Measurements from ENCODE around the gene PTPRE. TPM values are rescaled to one million over a fixed set of nuclear protein-coding genes. Genes with fewer than 3 reads are reported as not detected.
A peak's percentile ranks its signal among the peaks of the same experiment; 100 is the strongest.

PTPRE gene
- total RNA-seq (2014; rRNA removed; shearing (Covaris generic)), result 0.04 and 0.69 TPM in 2 replicates

DNA sequence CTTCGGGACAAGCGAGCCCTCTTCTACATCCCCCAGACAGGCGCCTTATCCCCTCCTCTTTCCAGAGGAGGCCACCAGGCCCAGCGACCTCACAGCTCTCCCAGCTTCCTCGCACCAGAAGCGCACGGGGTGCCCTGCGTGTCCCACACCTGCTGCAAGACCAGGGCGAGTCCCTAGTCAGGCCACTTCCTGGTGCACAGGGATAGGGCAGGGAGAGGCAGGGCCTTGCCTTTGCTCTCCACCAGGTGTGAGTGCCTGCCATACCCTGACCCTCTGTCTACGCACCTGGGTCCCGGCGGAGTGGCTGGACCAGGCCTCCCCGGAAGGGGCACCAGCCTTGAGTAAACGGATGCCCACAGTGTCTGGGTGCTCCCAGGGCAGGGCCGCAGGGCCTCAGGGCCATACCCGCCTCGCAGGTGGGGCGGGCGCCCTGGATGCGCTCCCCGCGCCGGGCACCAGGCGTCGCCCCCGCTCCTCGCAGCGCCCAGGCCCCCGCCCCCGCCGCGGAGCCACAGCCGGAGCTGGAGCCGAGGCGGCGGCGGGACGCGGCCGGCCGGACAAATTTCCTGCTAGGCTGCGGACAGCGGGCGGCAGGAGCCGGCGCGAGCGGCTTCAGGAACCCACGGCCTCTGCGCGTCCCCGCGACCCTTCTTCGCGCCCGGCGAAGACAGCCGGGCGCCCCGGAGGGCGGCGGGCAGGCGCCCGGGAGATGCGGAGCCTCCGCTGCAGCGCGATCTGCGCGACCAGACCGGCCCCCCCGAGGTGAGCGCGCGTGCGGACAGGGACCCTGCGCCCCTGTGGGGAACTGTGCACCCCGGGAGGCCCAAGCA is at the start of gene PTPRE:
Gene PTPRE, plus strand, starts transcription at position 556 of the 830 bp plus-strand sequence. CDS start 133,779 bp downstream, outside the sequence.
- H3K4me3 ChIP-seq (ENCODE audit: insufficient read depth, low read depth, low read length), result peak within 1 kb of the TSS; percentile 56
- H3K27me3 ChIP-seq (ENCODE audit: control insufficient read depth, insufficient read depth, low read length), result peaks cover 21% of the 10 kb centered on the region
- H3K36me3 ChIP-seq (replicated peaks; ENCODE audit: control insufficient read depth, insufficient read depth, low read length), result no peaks in the 10 kb centered on the region
- peak; percentile 96 for DNase-seq

GRCh38 chr10:127860592-127860991 is 46.3 kb upstream of the PTPRE start:
- H3K4me3 ChIP-seq (ENCODE audit: insufficient read depth, low read depth, low read length), result no peak overlapping the region
- no peaks in the 10 kb centered on the region; the same call in 1 of the 2 replicates for H3K36me3 ChIP-seq (replicated peaks; ENCODE audit: control insufficient read depth, insufficient read depth, low read length)
- H3K27me3 ChIP-seq (ENCODE audit: control insufficient read depth, insufficient read depth, low read length), result no peaks in the 10 kb centered on the region
- no peak for DNase-seq

- H3K4me3 ChIP-seq (ENCODE audit: insufficient read depth, low read depth, low read length), result no peak overlapping the region
- no peaks in the 10 kb centered on the region; the same call in 1 of the 2 replicates for H3K36me3 ChIP-seq (replicated peaks; ENCODE audit: control insufficient read depth, insufficient read depth, low read length)
- no peak for DNase-seq
- H3K27me3 ChIP-seq (ENCODE audit: control insufficient read depth, insufficient read depth, low read length), result no peaks in the 10 kb centered on the region
Observed at GRCh38 chr10:127863231-127863825, 43.6 kb upstream of the PTPRE start.

DNA sequence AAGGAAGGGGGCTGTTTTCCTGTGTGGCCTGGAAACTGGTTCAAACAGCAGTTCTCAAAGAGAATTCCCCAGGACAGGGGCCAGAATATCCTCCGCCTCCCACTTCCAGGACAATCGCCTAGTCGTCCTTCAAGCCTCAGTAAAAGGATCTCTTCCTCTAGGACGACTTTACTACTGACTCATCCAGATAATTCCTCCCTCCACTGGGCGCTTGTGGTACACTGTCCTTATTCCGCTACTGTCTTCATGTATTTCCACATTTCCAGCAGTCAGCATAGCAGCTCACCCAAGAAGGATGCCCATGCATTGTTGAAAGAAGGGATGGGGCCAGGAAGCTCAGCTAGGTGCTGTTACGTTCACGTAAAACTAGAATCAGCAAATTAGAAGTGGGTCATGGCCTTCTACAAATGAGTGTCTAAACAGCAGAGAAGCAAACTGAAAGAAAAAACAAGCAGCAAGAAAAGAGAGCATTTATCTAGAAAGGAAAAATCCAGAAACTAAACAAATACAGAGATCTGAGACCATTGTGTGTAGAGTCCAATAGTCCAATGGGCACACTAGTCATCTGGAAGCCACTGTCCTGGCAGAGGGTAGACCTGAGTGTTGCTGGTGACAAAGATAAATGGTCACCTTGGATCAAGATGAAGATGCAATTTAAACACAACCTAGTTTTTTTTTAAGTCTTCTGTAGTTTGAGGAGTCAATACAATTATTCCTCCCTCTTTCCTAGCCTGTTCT is 40.5 kb upstream of the PTPRE start:
- Histone ChIP-seq H3K4me3 (ENCODE audit: insufficient read depth, low read depth, low read length) (no peak overlapping the region), H3K27me3 (ENCODE audit: control insufficient read depth, insufficient read depth, low read length) (no peaks in the 10 kb centered on the region), H3K36me3 (replicated peaks; ENCODE audit: control insufficient read depth, insufficient read depth, low read length) (no peaks in the 10 kb centered on the region; the same call in 1 of the 2 replicates)
- no peak for DNase-seq

GRCh38 chr10:127867805-127868204 is 39.1 kb upstream of the PTPRE start:
- Histone ChIP-seq H3K4me3 (ENCODE audit: insufficient read depth, low read depth, low read length) (no peak overlapping the region), H3K27me3 (ENCODE audit: control insufficient read depth, insufficient read depth, low read length) (no peaks in the 10 kb centered on the region), H3K36me3 (replicated peaks; ENCODE audit: control insufficient read depth, insufficient read depth, low read length) (no peaks in the 10 kb centered on the region; the same call in 1 of the 2 replicates)
- DNase-seq, result no peak

- Histone ChIP-seq H3K27me3 (ENCODE audit: control insufficient read depth, insufficient read depth, low read length) (no peaks in the 10 kb centered on the region), H3K4me3 (ENCODE audit: insufficient read depth, low read depth, low read length) (no peak overlapping the region), H3K36me3 (replicated peaks; ENCODE audit: control insufficient read depth, insufficient read depth, low read length) (no peaks in the 10 kb centered on the region; the same call in 1 of the 2 replicates)
- DNase-seq, result no peak
Observed at GRCh38 chr10:127869329-127869728, 37.6 kb upstream of the PTPRE start.

GRCh38 chr10:127871631-127872010 is 35.3 kb upstream of the PTPRE start:
- Histone ChIP-seq H3K4me3 (ENCODE audit: insufficient read depth, low read depth, low read length) (no peak overlapping the region), H3K27me3 (ENCODE audit: control insufficient read depth, insufficient read depth, low read length) (no peaks in the 10 kb centered on the region), H3K36me3 (replicated peaks; ENCODE audit: control insufficient read depth, insufficient read depth, low read length) (no peaks in the 10 kb centered on the region)
- no peak for DNase-seq

DNA sequence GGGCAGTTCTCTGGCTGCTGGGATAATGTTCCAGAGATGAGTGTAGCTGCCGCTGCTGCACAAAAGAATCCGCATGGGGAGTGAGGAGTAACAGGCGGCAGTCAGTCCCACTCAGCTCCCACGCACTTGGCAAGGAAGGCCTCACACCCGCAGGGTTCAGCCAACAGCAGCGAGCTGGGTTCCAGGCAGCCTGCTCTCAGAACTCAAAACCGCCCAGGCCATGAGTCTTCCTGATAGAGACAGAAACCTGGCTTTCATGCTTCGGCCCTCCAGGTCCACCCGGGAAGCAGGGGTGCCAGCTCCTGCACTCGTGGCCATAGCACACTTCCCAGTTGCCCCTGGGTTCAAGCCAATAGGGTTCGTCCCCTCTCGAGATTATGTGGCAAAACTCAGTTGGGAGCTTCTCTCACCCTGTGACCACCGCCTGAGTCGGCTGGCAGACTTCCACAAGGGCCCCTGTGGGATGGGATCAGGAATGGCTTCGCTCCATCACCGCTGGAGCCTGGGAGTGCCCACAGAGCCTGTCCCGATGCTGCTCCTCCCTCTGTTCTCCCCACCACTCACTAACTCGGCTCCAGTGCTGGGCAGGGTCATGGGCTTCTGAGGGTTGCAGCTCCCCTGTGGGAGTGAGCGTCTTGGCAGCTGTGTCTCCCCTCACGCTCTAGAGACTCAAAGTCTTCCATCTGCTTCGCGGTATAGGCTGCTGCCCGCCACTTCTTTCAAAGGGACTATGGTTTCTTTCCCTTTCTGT is 34.7 kb upstream of the PTPRE start:
- no peaks in the 10 kb centered on the region for H3K27me3 ChIP-seq (ENCODE audit: control insufficient read depth, insufficient read depth, low read length)
- no peaks in the 10 kb centered on the region for H3K36me3 ChIP-seq (replicated peaks; ENCODE audit: control insufficient read depth, insufficient read depth, low read length)
- no peak for DNase-seq
- H3K4me3 ChIP-seq (ENCODE audit: insufficient read depth, low read depth, low read length), result no peak overlapping the region

GRCh38 chr10:127872871-127873600 is 33.9 kb upstream of the PTPRE start:
- no peak for DNase-seq
- Histone ChIP-seq H3K27me3 (ENCODE audit: control insufficient read depth, insufficient read depth, low read length) (no peaks in the 10 kb centered on the region), H3K4me3 (ENCODE audit: insufficient read depth, low read depth, low read length) (no peak overlapping the region), H3K36me3 (replicated peaks; ENCODE audit: control insufficient read depth, insufficient read depth, low read length) (no peaks in the 10 kb centered on the region)

- DNase-seq, result no peak
- no peaks in the 10 kb centered on the region for H3K36me3 ChIP-seq (replicated peaks; ENCODE audit: control insufficient read depth, insufficient read depth, low read length)
- H3K27me3 ChIP-seq (ENCODE audit: control insufficient read depth, insufficient read depth, low read length), result no peaks in the 10 kb centered on the region
- H3K4me3 ChIP-seq (ENCODE audit: insufficient read depth, low read depth, low read length), result no peak overlapping the region
Observed at GRCh38 chr10:127873901-127874470, 32.9 kb upstream of the PTPRE start.

- DNase-seq, result no peak
- Histone ChIP-seq H3K4me3 (ENCODE audit: insufficient read depth, low read depth, low read length) (no peak overlapping the region), H3K27me3 (ENCODE audit: control insufficient read depth, insufficient read depth, low read length) (no peaks in the 10 kb centered on the region), H3K36me3 (replicated peaks; ENCODE audit: control insufficient read depth, insufficient read depth, low read length) (no peaks in the 10 kb centered on the region)
Observed at GRCh38 chr10:127874671-127875448, 32.0 kb upstream of the PTPRE start.

DNA sequence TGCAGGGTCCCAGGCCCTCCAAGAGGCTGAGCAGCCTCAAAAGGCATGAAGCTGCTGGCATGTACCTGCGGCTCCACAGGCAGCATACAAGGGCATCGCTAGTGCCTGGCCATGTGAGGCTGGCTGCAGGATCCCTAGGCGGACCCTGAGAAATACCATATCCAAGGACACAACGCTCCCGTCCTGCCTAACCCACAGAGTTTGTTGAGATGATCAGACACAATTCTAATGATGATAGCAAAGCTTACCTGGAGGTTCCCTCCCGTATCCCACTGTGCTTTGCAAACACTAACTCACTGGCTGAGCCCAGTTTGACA is 31.5 kb upstream of the PTPRE start:
- Histone ChIP-seq H3K36me3 (replicated peaks; ENCODE audit: control insufficient read depth, insufficient read depth, low read length) (no peaks in the 10 kb centered on the region), H3K4me3 (ENCODE audit: insufficient read depth, low read depth, low read length) (no peak overlapping the region), H3K27me3 (ENCODE audit: control insufficient read depth, insufficient read depth, low read length) (no peaks in the 10 kb centered on the region)
- no peak for DNase-seq

DNA sequence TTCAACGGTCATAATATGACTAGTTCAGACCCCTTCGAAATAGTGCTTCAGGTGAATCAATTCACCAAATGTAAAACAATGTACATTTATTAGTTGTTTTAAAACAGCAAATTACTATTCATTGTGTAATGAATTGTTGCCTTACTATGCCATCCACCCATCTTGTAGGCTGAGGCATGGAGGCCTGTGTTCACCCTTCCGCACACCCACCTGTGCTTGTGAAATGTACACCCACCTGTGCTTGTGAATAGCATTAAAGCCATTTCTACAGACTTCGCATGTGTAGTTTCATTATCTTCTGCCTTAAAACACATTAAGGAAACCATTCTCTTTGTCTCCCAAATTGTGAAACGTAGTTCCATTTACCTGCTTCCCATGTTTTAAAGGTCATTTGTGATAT is 31.0 kb upstream of the PTPRE start:
- DNase-seq, result no peak
- H3K27me3 ChIP-seq (ENCODE audit: control insufficient read depth, insufficient read depth, low read length), result no peaks in the 10 kb centered on the region
- no peaks in the 10 kb centered on the region for H3K36me3 ChIP-seq (replicated peaks; ENCODE audit: control insufficient read depth, insufficient read depth, low read length)
- no peak overlapping the region for H3K4me3 ChIP-seq (ENCODE audit: insufficient read depth, low read depth, low read length)

All from H7 (cell line).